Esophagus squamous epithelium (tissue), 5 donors: ENCODE measurements around the gene NOP9. TPM values are rescaled to one million over a fixed set of nuclear protein-coding genes. Genes with fewer than 3 reads are reported as not detected.

Experiments used
- DNase-seq: peaks from one replicate; lab custom pipeline; 2025; lab: John Stamatoyannopoulos, UW
- H3K27ac ChIP-seq, 4 donors: fragments of 200-600 bp; sonication (generic); one replicate each; pipeline ENCODE4 v1.5.1; 2016 to 2019; ENCODE audit warnings: mild to moderate bottlenecking in 1 of 4
- H3K27me3 ChIP-seq, 4 donors: fragments of 200-600 bp; sonication (generic); 1 replicate in 3 of 4; 2 replicates in 1 of 4; pipeline versions ENCODE4 v1.5.1 to v1.6.0; 2017 to 2021; ENCODE audit warnings: antibody characterized with exemption in 1 of 4
- H3K36me3 ChIP-seq, 3 donors: fragments of 200-600 bp; sonication (generic); one replicate each; pipeline ENCODE4 v1.5.1; 2016 to 2019
- H3K4me1 ChIP-seq, 3 donors: fragments of 200-600 bp; sonication (generic); one replicate each; pipeline ENCODE4 v1.5.1; 2017 to 2019
- H3K4me3 ChIP-seq, 4 donors: fragments of 200-600 bp; sonication (generic); 1 replicate in 3 of 4; 2 replicates in 1 of 4; pipeline ENCODE4 v1.5.1; 2016 to 2019; ENCODE audit warnings: mild to moderate bottlenecking in 2 of 4, moderate library complexity in 1 of 4
- H3K9me3 ChIP-seq, 3 donors: fragments of 200-600 bp; sonication (generic); one replicate each; pipeline ENCODE4 v1.5.1; 2016 to 2019
- CTCF ChIP-seq, 6 experiments: fragments of 450-650 bp in 4 of 6; fragments of 200-600 bp in 2 of 6; sonication (generic) in 2 of 6; IDR thresholded peaks; one replicate each; pipeline ENCODE4 v1.5.1; 2016 to 2019; ENCODE audit warnings: antibody characterized with exemption in 6 of 6, mild to moderate bottlenecking in 4 of 6, moderate library complexity in 4 of 6
- POLR2A ChIP-seq, 4 donors: fragments of 450-650 bp; IDR thresholded peaks; one replicate each; pipeline ENCODE4 v1.6.1; 2017; ENCODE audit warnings: antibody characterized with exemption in 4 of 4, mild to moderate bottlenecking in 4 of 4, moderate library complexity in 3 of 4
- WGBS, 2 donors: methylation state at CpG; one replicate each; pipeline ENCODE4 v1.1.5; 2018; 5-methylcytosine and 5-hydroxymethylcytosine counted together
- intact Hi-C: fragments of 100-400 bp; cut with DNase I; formaldehyde crosslinking; loops from one replicate; pipeline ENCODE4 v1.15.0; 2022
- total RNA-seq, 4 donors: library from RNA; depleted of rRNA; stranded (reverse); fragments of >200 nt; gene quantifications; one replicate each; pipeline ENCODE4 v1.1.0, GENCODE V29; 2016
- donor health status: DM: yes; HTN: yes; CAD: no.

NOP9 gene
- total RNA-seq, 4 donors from 2014 or later = 18.0 to 29.8 (median 25.0) TPM

GRCh38 chr14:24339284-24340151 lies 39.9 kb downstream of the NOP9 start, which contains the start of gene RIPK3:
Gene RIPK3 (minus strand): TSS chr14:24339991. CDS start chr14:24339826, 165 bp downstream.
- no peak for DNase-seq
- peak within 1 kb of the TSS; percentile 67 to 78 (median 72) for H3K27ac ChIP-seq
- H3K9me3 ChIP-seq = no peaks in the 10 kb centered on the region
- peak within 1 kb of the TSS; percentile 42 to 73 (median 54) for H3K4me3 ChIP-seq
- peaks cover 0 to 17% (median 2%) of the 10 kb centered on the region in 4 donors for H3K27me3 ChIP-seq
- H3K4me1 ChIP-seq = peaks cover 15 to 57% (median 19%) of the 10 kb centered on the region in 3 donors
- peaks cover 0 to 30% (median 0%) of the 10 kb centered on the region in 3 donors for H3K36me3 ChIP-seq
- 15 to 18% methylated on average over 12 to 31 of the region's 51 CpGs for WGBS, 2 donors
- intact Hi-C loops = no loop called here
- TF ChIP-seq CTCF (IDR thresholded peaks at IDR 0.05) (no peak), POLR2A (IDR thresholded peaks at IDR 0.05) (peak in 1 of 4 donors; percentile 47)

GRCh38 chr14:24340606-24341005 lies 41.0 kb downstream of the NOP9 start:
- intact Hi-C loops = no loop called here
- no CpG with 5 or more reads among the region's 1 CpG for WGBS, 2 donors
- no peaks in the 10 kb centered on the region for H3K9me3 ChIP-seq
- no peak for DNase-seq
- H3K4me3 ChIP-seq = no peak overlapping the region
- H3K36me3 ChIP-seq = peaks cover 0 to 30% (median 0%) of the 10 kb centered on the region in 3 donors
- H3K27me3 ChIP-seq = peaks cover 0 to 12% (median 0%) of the 10 kb centered on the region in 4 donors
- peak overlapping the region in 1 of 4 donors; percentile 78 for H3K27ac ChIP-seq
- no peak for TF ChIP-seq POLR2A (IDR thresholded peaks at IDR 0.05)
- no peak for TF ChIP-seq CTCF (IDR thresholded peaks at IDR 0.05)
- peaks cover 8 to 46% (median 13%) of the 10 kb centered on the region in 3 donors for H3K4me1 ChIP-seq

- TF ChIP-seq CTCF (IDR thresholded peaks at IDR 0.05) (no peak), POLR2A (IDR thresholded peaks at IDR 0.05) (no peak)
- peaks cover 0 to 8% (median 0%) of the 10 kb centered on the region in 3 donors for H3K36me3 ChIP-seq
- no peak overlapping the region for H3K4me3 ChIP-seq
- no peak overlapping the region for H3K27ac ChIP-seq
- DNase-seq = no peak
- WGBS, 2 donors = 74 to 98% methylated on average over 4 of the region's 4 CpGs
- H3K9me3 ChIP-seq = no peaks in the 10 kb centered on the region
- intact Hi-C loops = no loop called here
- H3K4me1 ChIP-seq = peaks cover 8 to 37% (median 18%) of the 10 kb centered on the region in 3 donors
- H3K27me3 ChIP-seq = peaks cover 0 to 15% (median 0%) of the 10 kb centered on the region in 4 donors
Observed at GRCh38 chr14:24342889-24343288, 43.2 kb downstream of the NOP9 start.

GRCh38 chr14:24343795-24344660 lies 44.4 kb downstream of the NOP9 start:
- Histone ChIP-seq H3K9me3 (no peaks in the 10 kb centered on the region), H3K27ac (no peak overlapping the region), H3K27me3 (peaks cover 0 to 15% (median 0%) of the 10 kb centered on the region in 4 donors), H3K36me3 (no peaks in the 10 kb centered on the region), H3K4me1 (peaks cover 0 to 26% (median 9%) of the 10 kb centered on the region in 3 donors), H3K4me3 (no peak overlapping the region)
- 62 to 70% methylated on average over 6 to 7 of the region's 7 CpGs for WGBS, 2 donors
- DNase-seq = no peak
- intact Hi-C loops = no loop called here
- TF ChIP-seq POLR2A (IDR thresholded peaks at IDR 0.05) (no peak), CTCF (IDR thresholded peaks at IDR 0.05) (no peak)
